Naive thymus-derived CD4-positive, alpha-beta T cell (primary cell): Measurements from ENCODE around the gene AKR1E2. TPM values are rescaled to one million over a fixed set of nuclear protein-coding genes. Genes with fewer than 3 reads are reported as not detected.

ENCODE experiments used
- ATAC-seq: fragments of 150-1000 bp; cut with Tn5 transposase; 2 replicates; pipeline ENCODE4 v1.10.0; 2021; ENCODE audit warnings: mild to moderate bottlenecking, moderate library complexity
- CTCF ChIA-PET: fragments of 350-600 bp; sonication (Branson Sonifier 250); formaldehyde crosslinking; loops from one replicate; lab custom pipeline; 2021; ENCODE audit warnings: antibody characterized with exemption; lab: Charles Lee
- POLR2A ChIA-PET: fragments of 350-600 bp; sonication (Branson Sonifier 250); formaldehyde crosslinking; loops from one replicate; lab custom pipeline; 2021; ENCODE audit warnings: antibody characterized with exemption, inconsistent platforms; lab: Charles Lee
- DNase-seq, 9 donors: peaks; one replicate each; pipeline versions ENCODE4 v3.0.0 to v3.0.0-alpha.2; 2020 to 2022; ENCODE audit warnings: mixed read lengths in 1 of 9
- H3K27ac ChIP-seq: one replicate; pipeline ENCODE4 v1.7.0; 2013; ENCODE audit warnings: mild to moderate bottlenecking, low read depth, low read length, moderate library complexity
- H3K27me3 ChIP-seq, 2 donors: one replicate each; pipeline ENCODE4 v1.7.0; 2013; ENCODE audit warnings: low read length in 2 of 2, mild to moderate bottlenecking in 2 of 2, moderate library complexity in 2 of 2; ENCODE audit not compliant: control insufficient read depth in 2 of 2, insufficient read depth in 2 of 2
- H3K36me3 ChIP-seq, 3 experiments: 1 replicate in 2 of 3; 2 replicates in 1 of 3; pipeline ENCODE4 v1.7.0; 2013; ENCODE audit warnings: low read length in 3 of 3, mild to moderate bottlenecking in 3 of 3, moderate library complexity in 1 of 3; ENCODE audit not compliant: insufficient read depth in 3 of 3, control insufficient read depth in 2 of 3
- H3K4me1 ChIP-seq, 2 donors: one replicate each; pipeline ENCODE4 v1.7.0; 2013; ENCODE audit warnings: low read length in 2 of 2, mild to moderate bottlenecking in 2 of 2, moderate library complexity in 1 of 2; ENCODE audit not compliant: control insufficient read depth in 2 of 2, insufficient read depth in 2 of 2
- H3K4me3 ChIP-seq: 2 replicates; pipeline ENCODE4 v1.7.0; 2013; ENCODE audit warnings: mild to moderate bottlenecking, low read length
- H3K9me3 ChIP-seq, 3 experiments: 1 replicate in 2 of 3; 2 replicates in 1 of 3; pipeline ENCODE4 v1.7.0; 2013; ENCODE audit warnings: low read length in 3 of 3; ENCODE audit not compliant: control insufficient read depth in 2 of 3
- H3K27ac Mint-ChIP-seq, 9 donors: one replicate each; pipeline ENCODE4 v1.8.0; 2020 to 2022; ENCODE audit warnings: mixed read lengths in 9 of 9, mild to moderate bottlenecking in 8 of 9, moderate library complexity in 5 of 9, inconsistent platforms in 2 of 9
- H3K27me3 Mint-ChIP-seq, 5 donors: one replicate each; pipeline ENCODE4 v1.8.0; 2021 to 2022; ENCODE audit warnings: mixed read lengths in 5 of 5, mild to moderate bottlenecking in 1 of 5
- H3K36me3 Mint-ChIP-seq, 5 donors: one replicate each; pipeline ENCODE4 v1.8.0; 2020 to 2022; ENCODE audit warnings: mixed read lengths in 5 of 5, mild to moderate bottlenecking in 3 of 5, inconsistent platforms in 1 of 5
- H3K4me1 Mint-ChIP-seq, 7 donors: one replicate each; pipeline ENCODE4 v1.8.0; 2020 to 2022; ENCODE audit warnings: mixed read lengths in 7 of 7, mild to moderate bottlenecking in 3 of 7, inconsistent platforms in 1 of 7
- H3K4me3 Mint-ChIP-seq, 10 donors: one replicate each; pipeline ENCODE4 v1.8.0; 2020 to 2022; ENCODE audit warnings: mild to moderate bottlenecking in 10 of 10, mixed read lengths in 10 of 10, moderate library complexity in 6 of 10, inconsistent platforms in 2 of 10
- H3K9me3 Mint-ChIP-seq, 11 donors: one replicate each; pipeline ENCODE4 v1.8.0; 2020 to 2022; ENCODE audit warnings: mixed read lengths in 11 of 11, mild to moderate bottlenecking in 4 of 11, inconsistent platforms in 1 of 11, moderate library complexity in 1 of 11
- intact Hi-C, 2 donors: fragments of 100-400 bp; cut with micrococcal nuclease; formaldehyde crosslinking; loops; one replicate each; pipeline ENCODE4 v1.15.1; 2023
- polyA plus RNA-seq, 2 donors: library from polyadenylated mRNA; unstranded; fragments of 300-500 nt; fragmentation: Illumina TruSeq; gene quantifications; one replicate each; pipeline ENCODE4 v1.2.3, GENCODE V29; 2021
- total RNA-seq, 6 experiments: library from RNA in 5 of 6; stranded (reverse) in 5 of 6; gene quantifications; 1 replicate in 5 of 6; 2 replicates in 1 of 6; pipeline ENCODE4 v1.2.3 and lab custom pipeline; 2021 to 2026

Gene AKR1E2
- total and polyA plus RNA-seq, 7 experiments from 2014 or later, result 3.6 to 26.0 (median 10.6) TPM

GRCh38 chr10:4851846-4852245, 25.8 kb downstream of the AKR1E2 start:
- Mint-ChIP-seq H3K9me3 (peaks cover 0 to 2% (median 0%) of the 10 kb centered on the region in 11 donors), H3K4me1 (peaks cover 0 to 12% (median 7%) of the 10 kb centered on the region in 7 donors), H3K4me3 (no peak overlapping the region), H3K36me3 (peaks cover 0 to 29% (median 4%) of the 10 kb centered on the region in 5 donors), H3K27ac (no peak overlapping the region), H3K27me3 (no peaks in the 10 kb centered on the region)
- Histone ChIP-seq H3K4me1 (no peaks in the 10 kb centered on the region), H3K9me3 (no peaks in the 10 kb centered on the region), H3K36me3 (peaks cover 0 to 5% (median 0%) of the 10 kb centered on the region in 3 experiments), H3K4me3 (no peak overlapping the region), H3K27me3 (no peaks in the 10 kb centered on the region), H3K27ac (no peak overlapping the region)
- POLR2A ChIA-PET, result no interaction called here
- DNase-seq (no peak), ATAC-seq (no peak)
- CTCF ChIA-PET, result interaction anchor here (0.7 to 6.8 kb wide), 12 partner anchors 13 to 1273 kb away, joined by 3 to 86 read pairs (median 6); no protein-coding TSS in a partner anchor
- intact Hi-C loops, result loop anchor here in 1 of 2 donors (10.0 kb wide), 1 partner anchor 133 kb away; no protein-coding TSS in a partner anchor

- Histone ChIP-seq H3K27ac (no peak overlapping the region), H3K27me3 (no peaks in the 10 kb centered on the region), H3K4me3 (no peak overlapping the region), H3K9me3 (no peaks in the 10 kb centered on the region), H3K36me3 (no peaks in the 10 kb centered on the region), H3K4me1 (no peaks in the 10 kb centered on the region)
- H3K27me3 Mint-ChIP-seq, result peaks cover 0 to 9% (median 0%) of the 10 kb centered on the region in 5 donors
- peaks cover 0 to 8% (median 0%) of the 10 kb centered on the region in 7 donors for H3K4me1 Mint-ChIP-seq
- H3K9me3 Mint-ChIP-seq, result peaks cover 0 to 2% (median 0%) of the 10 kb centered on the region in 11 donors
- peaks cover 0 to 26% (median 5%) of the 10 kb centered on the region in 5 donors for H3K36me3 Mint-ChIP-seq
- no peak overlapping the region for H3K4me3 Mint-ChIP-seq
- ATAC-seq (no peak), DNase-seq (no peak)
- H3K27ac Mint-ChIP-seq, result peak overlapping the region in 2 of 9 donors; percentile 14 to 23
- intact Hi-C loops, result no loop called here
- ChIA-PET CTCF (no interaction called here), POLR2A (no interaction called here)
These were observed 40.1 kb downstream of the AKR1E2 start for GRCh38 chr10:4865945-4866661.

- ChIA-PET CTCF (no interaction called here), POLR2A (no interaction called here)
- Mint-ChIP-seq H3K27ac (no peak overlapping the region), H3K27me3 (peaks cover 0 to 9% (median 0%) of the 10 kb centered on the region in 5 donors), H3K4me3 (no peak overlapping the region), H3K36me3 (peaks cover 0 to 25% (median 8%) of the 10 kb centered on the region in 5 donors), H3K4me1 (peaks cover 0 to 8% (median 0%) of the 10 kb centered on the region in 7 donors), H3K9me3 (peaks cover 0 to 2% (median 0%) of the 10 kb centered on the region in 11 donors)
- Histone ChIP-seq H3K27me3 (no peaks in the 10 kb centered on the region), H3K27ac (no peak overlapping the region), H3K4me3 (no peak overlapping the region), H3K36me3 (no peaks in the 10 kb centered on the region), H3K4me1 (no peaks in the 10 kb centered on the region), H3K9me3 (no peaks in the 10 kb centered on the region)
- DNase-seq (no peak), ATAC-seq (no peak)
- intact Hi-C loops, result no loop called here
These were observed 41.1 kb downstream of the AKR1E2 start for GRCh38 chr10:4867109-4867519.

- Mint-ChIP-seq H3K9me3 (peaks cover 0 to 1% (median 0%) of the 10 kb centered on the region in 11 donors), H3K4me3 (no peak overlapping the region), H3K27me3 (peaks cover 0 to 9% (median 3%) of the 10 kb centered on the region in 5 donors), H3K4me1 (peaks cover 0 to 8% (median 0%) of the 10 kb centered on the region in 7 donors), H3K36me3 (peaks cover 0 to 25% (median 12%) of the 10 kb centered on the region in 5 donors), H3K27ac (no peak overlapping the region)
- DNase-seq (no peak), ATAC-seq (no peak)
- no peaks in the 10 kb centered on the region for H3K9me3 ChIP-seq
- ChIA-PET POLR2A (no interaction called here), CTCF (no interaction called here)
- H3K4me1 ChIP-seq, result no peaks in the 10 kb centered on the region
- no peaks in the 10 kb centered on the region for H3K36me3 ChIP-seq
- no peaks in the 10 kb centered on the region for H3K27me3 ChIP-seq
- intact Hi-C loops, result no loop called here
- H3K4me3 ChIP-seq, result no peak overlapping the region
- H3K27ac ChIP-seq, result no peak overlapping the region
These were observed 41.7 kb downstream of the AKR1E2 start for GRCh38 chr10:4867520-4868356.

- ATAC-seq, result no peak
- H3K4me3 Mint-ChIP-seq, result no peak overlapping the region
- H3K27me3 ChIP-seq, result no peaks in the 10 kb centered on the region
These were observed 42.3 kb downstream of the AKR1E2 start for GRCh38 chr10:4868357-4868657.

GRCh38 chr10:4882704-4883078, 56.7 kb downstream of the AKR1E2 start:
- peaks cover 4 to 67% (median 21%) of the 10 kb centered on the region in 5 donors for H3K36me3 Mint-ChIP-seq

More at GRCh38 chr10:4868357-4868657, 42.3 kb downstream of the AKR1E2 start:
- DNase-seq, result no peak
- H3K4me1 ChIP-seq, result no peaks in the 10 kb centered on the region
- intact Hi-C loops, result no loop called here
- ChIA-PET POLR2A (no interaction called here), CTCF (no interaction called here)
- H3K36me3 Mint-ChIP-seq, result peaks cover 0 to 28% (median 18%) of the 10 kb centered on the region in 5 donors
- H3K4me1 Mint-ChIP-seq, result peaks cover 0 to 8% (median 0%) of the 10 kb centered on the region in 7 donors
- H3K9me3 ChIP-seq, result no peaks in the 10 kb centered on the region
- H3K27ac ChIP-seq, result no peak overlapping the region
- H3K27ac Mint-ChIP-seq, result no peak overlapping the region
- H3K36me3 ChIP-seq, result no peaks in the 10 kb centered on the region
- no peak overlapping the region for H3K4me3 ChIP-seq
- peaks cover 0 to 9% (median 5%) of the 10 kb centered on the region in 5 donors for H3K27me3 Mint-ChIP-seq
- peaks cover 0 to 1% (median 0%) of the 10 kb centered on the region in 11 donors for H3K9me3 Mint-ChIP-seq

More at GRCh38 chr10:4882704-4883078, 56.7 kb downstream of the AKR1E2 start:
- Mint-ChIP-seq H3K27ac (no peak overlapping the region), H3K4me3 (no peak overlapping the region), H3K4me1 (peaks cover 0 to 13% (median 0%) of the 10 kb centered on the region in 7 donors), H3K27me3 (peaks cover 0 to 6% (median 0%) of the 10 kb centered on the region in 5 donors), H3K9me3 (no peaks in the 10 kb centered on the region)
- H3K27me3 ChIP-seq, result no peaks in the 10 kb centered on the region
- no peak overlapping the region for H3K4me3 ChIP-seq
- no peak for ATAC-seq
- no peak overlapping the region for H3K27ac ChIP-seq
- CTCF ChIA-PET, result no interaction called here
- no peaks in the 10 kb centered on the region for H3K36me3 ChIP-seq
- no peak for DNase-seq
- intact Hi-C loops, result no loop called here
- H3K9me3 ChIP-seq, result no peaks in the 10 kb centered on the region
- no peaks in the 10 kb centered on the region for H3K4me1 ChIP-seq
- POLR2A ChIA-PET, result no interaction called here
